Right lobe of liver (tissue), 6 donors: ENCODE results near the gene SPPL3. TPM values are rescaled to one million over a fixed set of nuclear protein-coding genes. Genes with fewer than 3 reads are reported as not detected.

ENCODE experiments used
- ATAC-seq, 4 donors: fragments of 200-7000 bp; cut with Tn5 transposase; one replicate each; pipeline ENCODE4 v1.9.1; 2020; ENCODE audit warnings: mild to moderate bottlenecking in 4 of 4, moderate library complexity in 4 of 4
- DNase-seq, 3 donors: peaks; one replicate each; pipeline ENCODE4 v3.0.0-alpha.2; 2020
- H3K27ac ChIP-seq, 3 donors: fragments of 200-600 bp; one replicate each; pipeline ENCODE4 v1.8.0; 2022
- H3K27me3 ChIP-seq, 2 donors: fragments of 200-600 bp; one replicate each; pipeline ENCODE4 v1.8.0; 2022
- H3K36me3 ChIP-seq, 4 donors: fragments of 200-600 bp; sonication (generic) in 1 of 4; one replicate each; pipeline versions ENCODE4 v1.5.1 to v1.8.0; 2017 to 2022; ENCODE audit warnings: control low read depth in 1 of 4
- H3K4me1 ChIP-seq, 4 donors: fragments of 200-600 bp; sonication (generic) in 1 of 4; one replicate each; pipeline versions ENCODE4 v1.5.1 to v1.8.0; 2017 to 2022; ENCODE audit warnings: control low read depth in 1 of 4
- H3K4me3 ChIP-seq, 3 donors: fragments of 200-600 bp; one replicate each; pipeline ENCODE4 v1.8.0; 2022
- H3K9me3 ChIP-seq, 4 donors: fragments of 200-600 bp; sonication (generic) in 1 of 4; one replicate each; pipeline versions ENCODE4 v1.5.1 to v1.8.0; 2017 to 2022; ENCODE audit warnings: control low read depth in 1 of 4
- POLR2A ChIP-seq: fragments of 450-650 bp; IDR thresholded peaks from one replicate; pipeline ENCODE4 v1.6.1; 2017; ENCODE audit warnings: antibody characterized with exemption, mild to moderate bottlenecking
- WGBS: methylation state at CpG from one replicate; pipeline ENCODE4 v1.1.6; 2018; ENCODE audit warnings: low coverage, low lambda C conversion rate; ENCODE audit not compliant: insufficient coverage; ENCODE audit errors: missing lambda C conversion rate; 5-methylcytosine and 5-hydroxymethylcytosine counted together
- intact Hi-C, 2 donors: fragments of 100-400 bp; cut with DNase I; formaldehyde crosslinking; loops; one replicate each; pipeline versions ENCODE4 v1.11.2 to v1.14.1; 2022
- total RNA-seq, 6 experiments: library from RNA; depleted of rRNA in 2 of 6; stranded (reverse); fragments of >200 nt in 2 of 6; fragmentation: NEBNext Ultra II Directional in 3 of 6; extraction: Animal tissue kit (Norgen Biotek cat#: 25700) in 3 of 6; gene quantifications; one replicate each; pipeline versions ENCODE4 v1.1.0 to v1.2.4, GENCODE V29; 2016 to 2023
- TF ChIP-seq, protein P1 (sequence below), 4 donors: fragments of 200-600 bp in 3 of 4; fragments of 450-650 bp in 1 of 4; IDR thresholded peaks; one replicate each; pipeline versions ENCODE4 v1.5.1 to v1.8.0; 2016 to 2022; ENCODE audit warnings: antibody characterized with exemption in 4 of 4, mild to moderate bottlenecking in 2 of 4
- donor health status: DM: no; HTN: yes; CAD: no.
- donor health status: DM: no; HTN: no; CAD: no.
- donor health status: DM: no; HTN: no; CAD: no.
- donor health status: DM: no; HTN: yes; CAD: no.
- donor health status: DM: no; HTN: yes; CAD: no.

The SPPL3 gene
- total RNA-seq, 6 experiments from 2014 or later: 10.7 to 26.6 (median 16.9) TPM

- Histone ChIP-seq H3K27me3 (no peaks in the 10 kb centered on the region), H3K4me3 (no peak overlapping the region), H3K27ac (no peak overlapping the region), H3K36me3 (peaks cover 0 to 67% (median 15%) of the 10 kb centered on the region in 4 donors), H3K9me3 (no peaks in the 10 kb centered on the region), H3K4me1 (no peaks in the 10 kb centered on the region)
- no peak for TF ChIP-seq POLR2A
- TF ChIP-seq, protein P1, sequence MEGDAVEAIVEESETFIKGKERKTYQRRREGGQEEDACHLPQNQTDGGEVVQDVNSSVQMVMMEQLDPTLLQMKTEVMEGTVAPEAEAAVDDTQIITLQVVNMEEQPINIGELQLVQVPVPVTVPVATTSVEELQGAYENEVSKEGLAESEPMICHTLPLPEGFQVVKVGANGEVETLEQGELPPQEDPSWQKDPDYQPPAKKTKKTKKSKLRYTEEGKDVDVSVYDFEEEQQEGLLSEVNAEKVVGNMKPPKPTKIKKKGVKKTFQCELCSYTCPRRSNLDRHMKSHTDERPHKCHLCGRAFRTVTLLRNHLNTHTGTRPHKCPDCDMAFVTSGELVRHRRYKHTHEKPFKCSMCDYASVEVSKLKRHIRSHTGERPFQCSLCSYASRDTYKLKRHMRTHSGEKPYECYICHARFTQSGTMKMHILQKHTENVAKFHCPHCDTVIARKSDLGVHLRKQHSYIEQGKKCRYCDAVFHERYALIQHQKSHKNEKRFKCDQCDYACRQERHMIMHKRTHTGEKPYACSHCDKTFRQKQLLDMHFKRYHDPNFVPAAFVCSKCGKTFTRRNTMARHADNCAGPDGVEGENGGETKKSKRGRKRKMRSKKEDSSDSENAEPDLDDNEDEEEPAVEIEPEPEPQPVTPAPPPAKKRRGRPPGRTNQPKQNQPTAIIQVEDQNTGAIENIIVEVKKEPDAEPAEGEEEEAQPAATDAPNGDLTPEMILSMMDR (IDR thresholded peaks at IDR 0.05): no peak
- no peak for DNase-seq
- intact Hi-C loops: no loop called here
- no peak for ATAC-seq
- WGBS: 84% methylated on average over 8 of the region's 9 CpGs
Measured at GRCh38 chr12:120764816-120765215, 139.3 kb downstream of the SPPL3 start.

DNA sequence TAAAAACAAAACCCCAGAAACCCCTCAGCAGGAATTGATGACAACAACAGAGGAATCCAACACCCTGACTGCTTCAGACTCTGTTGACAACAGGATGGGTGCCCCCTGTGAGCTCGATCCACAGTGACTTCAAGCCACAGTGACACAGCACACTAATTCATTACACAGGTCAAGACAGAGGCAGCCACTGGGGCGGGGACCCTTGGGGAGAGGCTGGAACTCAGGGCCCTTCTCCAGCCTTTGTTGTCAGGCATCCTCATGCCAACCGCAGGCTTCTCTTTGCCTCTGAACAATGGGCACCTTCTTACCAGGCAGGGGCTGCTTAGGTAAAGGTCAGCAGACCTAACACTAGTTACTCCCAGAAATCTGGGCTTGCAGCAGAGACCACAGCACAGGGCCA lies 140.9 kb downstream of the SPPL3 start:
- TF ChIP-seq, protein P1 (IDR thresholded peaks at IDR 0.05): no peak
- no peak for TF ChIP-seq POLR2A
- peaks cover 0 to 58% (median 15%) of the 10 kb centered on the region in 4 donors for H3K36me3 ChIP-seq

DNA sequence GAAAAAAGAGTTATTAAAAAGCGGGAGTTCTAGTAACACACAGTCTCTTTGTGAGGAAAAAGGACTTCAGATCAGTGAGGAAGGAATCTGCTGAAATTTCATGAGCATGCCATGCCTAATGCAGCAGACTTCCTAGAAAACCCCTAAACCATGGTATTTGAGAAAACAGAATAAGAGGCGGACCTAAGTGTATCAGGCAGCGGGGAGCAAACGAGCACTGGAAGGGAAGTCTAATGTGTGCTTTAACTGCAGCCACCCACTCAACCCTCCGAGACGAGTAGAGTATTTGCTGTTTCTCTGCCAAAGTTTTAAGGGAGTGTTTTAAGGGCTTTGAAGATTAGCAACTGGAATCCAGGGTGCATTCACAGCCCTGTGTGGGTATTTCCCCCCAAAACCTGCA lies 142.1 kb downstream of the SPPL3 start:
- H3K27ac ChIP-seq: no peak overlapping the region
- peaks cover 0 to 46% (median 14%) of the 10 kb centered on the region in 4 donors for H3K36me3 ChIP-seq
- no peaks in the 10 kb centered on the region for H3K9me3 ChIP-seq
- TF ChIP-seq, protein P1 (IDR thresholded peaks at IDR 0.05): no peak
- TF ChIP-seq POLR2A: no peak
- no peak for ATAC-seq
- no peaks in the 10 kb centered on the region for H3K27me3 ChIP-seq
- intact Hi-C loops: no loop called here
- DNase-seq: no peak
- no peak overlapping the region for H3K4me3 ChIP-seq
- no peaks in the 10 kb centered on the region for H3K4me1 ChIP-seq
- 86% methylated on average over 1 of the region's 6 CpGs for WGBS

More for the DNA sequence above, 140.9 kb downstream of the SPPL3 start:
- no peaks in the 10 kb centered on the region for H3K27me3 ChIP-seq
- ATAC-seq (no peak), DNase-seq (no peak)
- no peaks in the 10 kb centered on the region for H3K4me1 ChIP-seq
- H3K9me3 ChIP-seq: no peaks in the 10 kb centered on the region
- WGBS: 80% methylated on average over 1 of the region's 3 CpGs
- H3K27ac ChIP-seq: no peak overlapping the region
- intact Hi-C loops: no loop called here
- H3K4me3 ChIP-seq: no peak overlapping the region

- H3K4me3 ChIP-seq: no peak overlapping the region
- 65% methylated on average over 5 of the region's 9 CpGs for WGBS
- H3K4me1 ChIP-seq: no peaks in the 10 kb centered on the region
- TF ChIP-seq POLR2A: no peak
- TF ChIP-seq, protein P1 (IDR thresholded peaks at IDR 0.05): no peak
- no peaks in the 10 kb centered on the region for H3K27me3 ChIP-seq
- DNase-seq: no peak
- H3K27ac ChIP-seq: no peak overlapping the region
- no peaks in the 10 kb centered on the region for H3K9me3 ChIP-seq
- intact Hi-C loops: no loop called here
- no peak for ATAC-seq
- H3K36me3 ChIP-seq: peaks cover 0 to 40% (median 11%) of the 10 kb centered on the region in 4 donors
Measured at GRCh38 chr12:120761519-120761934, 142.6 kb downstream of the SPPL3 start.
